ENCODE results near the gene HFE. TPM values are rescaled to one million over a fixed set of nuclear protein-coding genes. Genes with fewer than 3 reads are reported as not detected.

HFE gene
- polyA plus RNA-seq, 1 experiment, result 21.4 TPM

- no peak for TF ChIP-seq CTCF (IDR thresholded peaks at IDR 0.05; ENCODE audit: low read depth, low read length)
- Histone ChIP-seq H3K27ac (ENCODE audit: low read depth, low read length) (no peak overlapping the region), H3K9me3 (ENCODE audit: control insufficient read depth, insufficient read depth, low read length) (no peaks in the 10 kb centered on the region; the same call in 1 of the 2 replicates), H3K4me3 (ENCODE audit: low read depth, low read length) (no peak overlapping the region), H3K27me3 (ENCODE audit: control insufficient read depth, insufficient read depth, low read length) (no peaks in the 10 kb centered on the region)
- POLR2A ChIA-PET, result interaction anchor here (1.2 to 1.3 kb wide), 2 partner anchors 15 to 17 kb away, joined by 3 to 4 read pairs; no protein-coding TSS in a partner anchor
- CTCF ChIA-PET, result interaction anchor here (1.4 kb wide), 1 partner anchor 76 kb away, joined by 5 read pairs; no protein-coding TSS in a partner anchor
- DNase-seq (ENCODE audit: low read depth, low spot score), result no peak
Measured at GRCh38 chr6:26141378-26141904, 54.2 kb downstream of the HFE start.

- ChIA-PET POLR2A (interaction anchor here (0.7 to 1.3 kb wide), 3 partner anchors 15 to 18 kb away, joined by 3 to 4 read pairs (median 4); a partner anchor contains a TSS), CTCF (interaction anchor here (1.4 kb wide), 1 partner anchor 77 kb away, joined by 5 read pairs; no protein-coding TSS in a partner anchor)
- no peak for DNase-seq (ENCODE audit: low read depth, low spot score)
- H3K4me3 ChIP-seq (ENCODE audit: low read depth, low read length), result no peak overlapping the region
- H3K27ac ChIP-seq (ENCODE audit: low read depth, low read length), result no peak overlapping the region
- no peak for TF ChIP-seq CTCF (IDR thresholded peaks at IDR 0.05; ENCODE audit: low read depth, low read length)
- H3K27me3 ChIP-seq (ENCODE audit: control insufficient read depth, insufficient read depth, low read length), result no peaks in the 10 kb centered on the region
- H3K9me3 ChIP-seq (ENCODE audit: control insufficient read depth, insufficient read depth, low read length), result no peaks in the 10 kb centered on the region; the same call in 1 of the 2 replicates
Measured at GRCh38 chr6:26142026-26142425, 54.8 kb downstream of the HFE start.

Other genes starting within 250 kb of the HFE start
- 0.04 TPM in 1 of 2 replicates, not detected in the other for gene SLC17A3, start 213.2 kb upstream of the HFE start, polyA plus RNA-seq (2011; rRNA removed)
- gene SLC17A2, start 156.7 kb upstream of the HFE start, polyA plus RNA-seq (2011; rRNA removed), result not detected in 2 replicates
- 8.2 and 9.1 TPM in 2 replicates for gene TRIM38, start 124.6 kb upstream of the HFE start, polyA plus RNA-seq (2011; rRNA removed)